Caco-2 (cell line): Measurements from ENCODE around the gene ARHGAP15. TPM values are rescaled to one million over a fixed set of nuclear protein-coding genes. Genes with fewer than 3 reads are reported as not detected.

Source experiments
- BruUV-seq: library from RNA; stranded (reverse); fragments of 400-500 nt; replicated peaks from 2 replicates; lab custom pipeline; 2021; lab: Mats Ljungman, UMichigan
- CTCF ChIA-PET: fragments of 300-600 bp; sonication (Branson Sonifier 250); formaldehyde crosslinking; loops from one replicate; lab custom pipeline; 2022; ENCODE audit warnings: antibody characterized with exemption; lab: Charles Lee
- POLR2A ChIA-PET: fragments of 300-600 bp; sonication (Branson Sonifier 250); formaldehyde crosslinking; loops from one replicate; lab custom pipeline; 2022; ENCODE audit warnings: antibody characterized with exemption; lab: Charles Lee
- DNase-seq, 2 experiments: peaks; one replicate each; pipeline versions ENCODE4 v3.0.0 to v3.0.0-alpha.2; 2020 to 2022
- H3K27me3 ChIP-seq: replicated peaks from 2 replicates; pipeline ENCODE4 v1.6.0; 2011; ENCODE audit warnings: low read length; ENCODE audit not compliant: control insufficient read depth, insufficient read depth
- H3K36me3 ChIP-seq: 2 replicates; pipeline ENCODE4 v1.5.1; 2011; ENCODE audit warnings: low read length; ENCODE audit not compliant: control insufficient read depth, insufficient read depth
- H3K4me1 ChIP-seq: fragments of 250-450 bp; sonication (Bioruptor Pico); 2 replicates; pipeline ENCODE4 v1.5.1; 2020; ENCODE audit warnings: mild to moderate bottlenecking
- H3K4me3 ChIP-seq: 2 replicates; pipeline ENCODE4 v1.5.1; 2011; ENCODE audit warnings: low read depth, mild to moderate bottlenecking, control low read depth, low read length
- H3K9me3 ChIP-seq: fragments of 250-450 bp; sonication (Bioruptor Pico); 2 replicates; pipeline ENCODE4 v1.5.1; 2020; ENCODE audit warnings: mild to moderate bottlenecking, moderate library complexity
- H3K27ac Mint-ChIP-seq: one replicate; pipeline ENCODE4 v1.8.0; 2022; ENCODE audit warnings: mixed read lengths; ENCODE audit not compliant: unreplicated experiment
- H3K27me3 Mint-ChIP-seq: one replicate; pipeline ENCODE4 v1.8.0; 2022; ENCODE audit warnings: mixed read lengths; ENCODE audit not compliant: insufficient read depth, unreplicated experiment
- H3K36me3 Mint-ChIP-seq: one replicate; pipeline ENCODE4 v1.8.0; 2022; ENCODE audit warnings: mild to moderate bottlenecking, mixed read lengths; ENCODE audit not compliant: insufficient read depth, unreplicated experiment
- H3K4me1 Mint-ChIP-seq: one replicate; pipeline ENCODE4 v1.8.0; 2022; ENCODE audit warnings: low read depth, mixed read lengths; ENCODE audit not compliant: unreplicated experiment
- H3K4me3 Mint-ChIP-seq: one replicate; pipeline ENCODE4 v1.8.0; 2022; ENCODE audit warnings: mild to moderate bottlenecking, moderate library complexity, mixed read lengths; ENCODE audit not compliant: unreplicated experiment
- H3K9me3 Mint-ChIP-seq: one replicate; pipeline ENCODE4 v1.8.0; 2022; ENCODE audit warnings: mixed read lengths; ENCODE audit not compliant: unreplicated experiment
- intact Hi-C: fragments of 100-400 bp; cut with micrococcal nuclease; formaldehyde crosslinking; loops from one replicate; pipeline ENCODE4 v1.10.0; 2022; ENCODE audit not compliant: unreplicated experiment
- total RNA-seq: library from RNA; stranded (reverse); gene quantifications from 2 replicates; pipeline ENCODE4 v1.2.3, GENCODE V29; 2022
- TF ChIP-seq, protein P1 (sequence below), 2 experiments: fragments of 200-600 bp in 1 of 2; IDR thresholded peaks; 1 replicate in 1 of 2; 2 replicates in 1 of 2; pipeline versions ENCODE4 v1.5.1 to v1.8.0; 2011 to 2022; ENCODE audit warnings: antibody characterized with exemption in 1 of 2, control low read depth in 1 of 2, inconsistent platforms in 1 of 2, low read depth in 1 of 2, low read length in 1 of 2, mild to moderate bottlenecking in 1 of 2, moderate library complexity in 1 of 2; ENCODE audit not compliant: insufficient read depth in 1 of 2, severe bottlenecking in 1 of 2, unreplicated experiment in 1 of 2

The ARHGAP15 gene
- total RNA-seq, 1 experiment from 2014 or later = not detected

DNA sequence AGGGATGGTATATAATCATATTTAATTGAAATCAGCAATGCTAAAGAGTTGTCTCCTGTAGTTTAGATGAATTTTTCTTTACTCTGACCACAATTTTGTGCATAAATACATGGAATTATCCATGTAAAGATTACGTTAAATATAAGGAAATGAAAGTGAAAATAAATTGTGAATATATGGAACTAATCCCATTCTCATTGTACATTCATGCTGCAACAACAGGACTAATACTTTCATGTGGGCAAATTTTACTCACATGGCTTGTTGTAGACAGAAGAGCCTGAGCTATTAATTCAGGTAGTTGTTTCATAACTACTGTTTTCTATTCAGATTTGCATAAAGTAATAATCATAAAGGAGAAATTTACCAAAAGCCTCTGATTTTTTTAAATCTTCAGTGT is 357.8 kb downstream of the ARHGAP15 start:
- ChIA-PET POLR2A (no interaction called here), CTCF (interaction anchor here (0.5 kb wide), 1 partner anchor 442 kb away, joined by 4 read pairs; no protein-coding TSS in a partner anchor)
- no TSS peak for BruUV-seq
- Histone ChIP-seq H3K36me3 (no peaks in the 10 kb centered on the region), H3K9me3 (no peaks in the 10 kb centered on the region), H3K4me3 (no peak overlapping the region), H3K27me3 (no peaks in the 10 kb centered on the region; the same call in 1 of the 2 replicates), H3K4me1 (no peaks in the 10 kb centered on the region)
- Mint-ChIP-seq H3K27me3 (no peaks in the 10 kb centered on the region), H3K4me1 (no peaks in the 10 kb centered on the region), H3K36me3 (no peaks in the 10 kb centered on the region), H3K4me3 (no peak overlapping the region), H3K9me3 (no peaks in the 10 kb centered on the region), H3K27ac (no peak overlapping the region)
- no peak for DNase-seq
- TF ChIP-seq, protein P1, sequence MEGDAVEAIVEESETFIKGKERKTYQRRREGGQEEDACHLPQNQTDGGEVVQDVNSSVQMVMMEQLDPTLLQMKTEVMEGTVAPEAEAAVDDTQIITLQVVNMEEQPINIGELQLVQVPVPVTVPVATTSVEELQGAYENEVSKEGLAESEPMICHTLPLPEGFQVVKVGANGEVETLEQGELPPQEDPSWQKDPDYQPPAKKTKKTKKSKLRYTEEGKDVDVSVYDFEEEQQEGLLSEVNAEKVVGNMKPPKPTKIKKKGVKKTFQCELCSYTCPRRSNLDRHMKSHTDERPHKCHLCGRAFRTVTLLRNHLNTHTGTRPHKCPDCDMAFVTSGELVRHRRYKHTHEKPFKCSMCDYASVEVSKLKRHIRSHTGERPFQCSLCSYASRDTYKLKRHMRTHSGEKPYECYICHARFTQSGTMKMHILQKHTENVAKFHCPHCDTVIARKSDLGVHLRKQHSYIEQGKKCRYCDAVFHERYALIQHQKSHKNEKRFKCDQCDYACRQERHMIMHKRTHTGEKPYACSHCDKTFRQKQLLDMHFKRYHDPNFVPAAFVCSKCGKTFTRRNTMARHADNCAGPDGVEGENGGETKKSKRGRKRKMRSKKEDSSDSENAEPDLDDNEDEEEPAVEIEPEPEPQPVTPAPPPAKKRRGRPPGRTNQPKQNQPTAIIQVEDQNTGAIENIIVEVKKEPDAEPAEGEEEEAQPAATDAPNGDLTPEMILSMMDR (IDR thresholded peaks at IDR 0.05; ENCODE audit: insufficient read depth in 1 of 2, low read depth in 1 of 2, low read length in 1 of 2, severe bottlenecking in 1 of 2, unreplicated experiment in 1 of 2) = no peak
- intact Hi-C loops = no loop called here

DNA sequence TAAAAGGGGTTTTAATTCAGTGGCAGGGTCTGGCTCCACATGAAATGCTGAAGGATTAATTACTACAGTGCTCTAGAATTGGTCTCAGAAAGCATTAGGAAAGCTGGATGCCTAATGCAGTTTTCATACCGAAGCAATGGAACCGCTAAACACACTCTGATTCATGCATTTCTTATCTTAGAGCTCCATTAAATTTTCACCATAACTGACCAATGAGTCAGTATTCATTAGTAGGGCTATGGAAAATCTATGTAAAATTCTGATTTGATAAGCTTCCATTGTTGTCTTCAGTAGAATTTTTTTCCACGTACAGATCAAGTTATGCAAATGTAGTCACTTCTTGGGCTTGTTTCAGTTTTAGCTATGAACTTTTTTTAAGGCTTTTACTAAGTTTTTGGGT is 359.9 kb downstream of the ARHGAP15 start:
- ChIA-PET POLR2A (no interaction called here), CTCF (no interaction called here)
- no peak overlapping the region for H3K4me3 ChIP-seq
- no peaks in the 10 kb centered on the region for H3K9me3 ChIP-seq
- Mint-ChIP-seq H3K4me3 (no peak overlapping the region), H3K27ac (no peak overlapping the region), H3K9me3 (no peaks in the 10 kb centered on the region), H3K4me1 (no peaks in the 10 kb centered on the region), H3K36me3 (no peaks in the 10 kb centered on the region), H3K27me3 (peaks cover 2% of the 10 kb centered on the region)
- H3K36me3 ChIP-seq = no peaks in the 10 kb centered on the region
- TF ChIP-seq, protein P1 (IDR thresholded peaks at IDR 0.05; ENCODE audit: insufficient read depth in 1 of 2, low read depth in 1 of 2, low read length in 1 of 2, severe bottlenecking in 1 of 2, unreplicated experiment in 1 of 2) = no peak
- no peak for DNase-seq
- no peaks in the 10 kb centered on the region for H3K4me1 ChIP-seq
- intact Hi-C loops = no loop called here
- no TSS peak for BruUV-seq
- no peaks in the 10 kb centered on the region; the same call in 1 of the 2 replicates for H3K27me3 ChIP-seq

DNA sequence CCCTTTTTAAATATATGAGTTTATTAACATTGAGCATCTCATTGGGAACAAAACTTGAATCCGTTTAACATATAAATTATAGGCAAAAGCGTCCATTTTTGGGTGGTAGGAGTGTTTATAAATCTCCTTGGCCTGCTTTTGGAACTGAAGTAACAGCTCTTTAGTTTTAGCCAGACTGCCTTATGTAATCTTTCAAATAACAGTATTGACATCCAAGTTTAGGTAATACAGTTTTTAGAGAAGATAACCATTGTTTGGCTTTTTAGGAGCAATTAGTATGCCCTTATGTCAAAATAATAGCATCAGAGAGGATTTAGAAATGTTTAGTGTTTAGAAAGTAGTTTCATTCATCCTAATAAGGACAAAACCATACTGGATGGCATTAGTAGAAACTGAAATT is 361.9 kb downstream of the ARHGAP15 start:
- Mint-ChIP-seq H3K36me3 (no peaks in the 10 kb centered on the region), H3K27me3 (peaks cover 5% of the 10 kb centered on the region), H3K9me3 (peaks cover 9% of the 10 kb centered on the region), H3K27ac (no peak overlapping the region), H3K4me1 (no peaks in the 10 kb centered on the region), H3K4me3 (no peak overlapping the region)
- CTCF ChIA-PET = no interaction called here
- no peak for DNase-seq
- Histone ChIP-seq H3K4me3 (no peak overlapping the region), H3K4me1 (no peaks in the 10 kb centered on the region), H3K27me3 (no peaks in the 10 kb centered on the region), H3K36me3 (no peaks in the 10 kb centered on the region), H3K9me3 (no peaks in the 10 kb centered on the region)
- TF ChIP-seq, protein P1 (IDR thresholded peaks at IDR 0.05; ENCODE audit: insufficient read depth in 1 of 2, low read depth in 1 of 2, low read length in 1 of 2, severe bottlenecking in 1 of 2, unreplicated experiment in 1 of 2) = no peak
- intact Hi-C loops = no loop called here
- POLR2A ChIA-PET = no interaction called here
- BruUV-seq = no TSS peak
